Karpas-422 (cell line): Measurements from ENCODE around the gene FREY1. TPM values are rescaled to one million over a fixed set of nuclear protein-coding genes. Genes with fewer than 3 reads are reported as not detected.

ENCODE experiments used
- DNase-seq: peaks from one replicate; pipeline ENCODE4 v3.0.0-alpha.2; 2015
- H2AFZ ChIP-seq: fragments of 200-600 bp; sonication (generic); 2 replicates; pipeline ENCODE4 v1.6.1; 2014; ENCODE audit warnings: antibody characterized with exemption, low read length, mixed read lengths
- H3K27ac ChIP-seq: fragments of 200-600 bp; sonication (generic); 2 replicates; pipeline ENCODE4 v1.5.1; 2014; ENCODE audit warnings: mild to moderate bottlenecking, low read length, moderate library complexity
- H3K27me3 ChIP-seq: fragments of 200-600 bp; sonication (generic); 2 replicates; pipeline ENCODE4 v1.6.1; 2014; ENCODE audit warnings: low read length, mixed read lengths
- H3K36me3 ChIP-seq: fragments of 200-600 bp; sonication (generic); 2 replicates; pipeline ENCODE4 v1.6.1; 2014; ENCODE audit warnings: low read length, mixed read lengths; ENCODE audit not compliant: insufficient read depth
- H3K4me1 ChIP-seq: fragments of 200-600 bp; sonication (generic); 2 replicates; pipeline ENCODE4 v1.6.1; 2014; ENCODE audit warnings: mild to moderate bottlenecking, low read length, mixed read lengths
- H3K4me2 ChIP-seq: fragments of 200-600 bp; sonication (generic); 2 replicates; pipeline ENCODE4 v1.6.1; 2014; ENCODE audit warnings: low read length, low read depth, mild to moderate bottlenecking; ENCODE audit not compliant: poor library complexity, severe bottlenecking
- H3K4me3 ChIP-seq: fragments of 200-600 bp; sonication (generic); 2 replicates; pipeline ENCODE4 v1.5.1; 2014; ENCODE audit warnings: mild to moderate bottlenecking, antibody characterized with exemption, low read length, mixed read lengths
- H3K79me2 ChIP-seq: fragments of 200-600 bp; sonication (generic); 2 replicates; pipeline ENCODE4 v1.6.1; 2014; ENCODE audit warnings: mild to moderate bottlenecking, low read length, mixed read lengths
- H3K9ac ChIP-seq: fragments of 200-600 bp; sonication (generic); 2 replicates; pipeline ENCODE4 v1.6.0; 2014; ENCODE audit warnings: low read length
- H3K9me2 ChIP-seq: fragments of 200-600 bp; sonication (generic), shearing (Covaris generic); replicated peaks from 2 replicates; pipeline ENCODE4 v1.6.0; 2014; ENCODE audit warnings: mild to moderate bottlenecking, low read length, moderate library complexity; ENCODE audit not compliant: insufficient read depth
- H3K9me3 ChIP-seq: fragments of 300-700, 200-600 bp; sonication (generic); 2 replicates; pipeline ENCODE4 v1.6.1; 2014; ENCODE audit warnings: low read length, mixed read lengths
- H4K20me1 ChIP-seq: fragments of 200-600 bp; sonication (generic); 2 replicates; pipeline ENCODE4 v1.6.1; 2014; ENCODE audit warnings: mild to moderate bottlenecking, antibody characterized with exemption, low read length, low read depth; ENCODE audit not compliant: insufficient read depth
- total RNA-seq: library from RNA; depleted of rRNA; stranded (reverse); fragments of >200 nt; shearing (Covaris generic); gene quantifications from 2 replicates; pipeline ENCODE4 v1.2.3, GENCODE V29; 2014; ENCODE audit warnings: low replicate concordance

Gene FREY1
- total RNA-seq, 1 experiment from 2014 or later = 2.3 TPM

GRCh38 chr11:45937916-45938315 lies 30.8 kb upstream of the FREY1 start:
- no peaks in the 10 kb centered on the region for H3K79me2 ChIP-seq
- H3K4me3 ChIP-seq = no peak overlapping the region
- H3K36me3 ChIP-seq = peaks cover 20% of the 10 kb centered on the region
- no peaks in the 10 kb centered on the region for H4K20me1 ChIP-seq
- H3K4me1 ChIP-seq = peaks cover 62% of the 10 kb centered on the region
- H3K27ac ChIP-seq = peak overlapping the region; percentile 80
- H2AFZ ChIP-seq = no peak overlapping the region
- no peaks in the 10 kb centered on the region for H3K27me3 ChIP-seq
- no peak for DNase-seq
- H3K9ac ChIP-seq = peak overlapping the region; percentile 34; the same call in 1 of the 2 replicates
- H3K9me3 ChIP-seq = no peaks in the 10 kb centered on the region
- peak overlapping the region; percentile 77 for H3K4me2 ChIP-seq
- no peaks in the 10 kb centered on the region for H3K9me2 ChIP-seq

- no peak for DNase-seq
- Histone ChIP-seq H4K20me1 (no peaks in the 10 kb centered on the region), H3K4me2 (no peak overlapping the region), H3K36me3 (peaks cover 20% of the 10 kb centered on the region), H3K4me1 (peaks cover 75% of the 10 kb centered on the region), H3K27me3 (no peaks in the 10 kb centered on the region), H3K27ac (peak overlapping the region; percentile 71), H3K9me3 (no peaks in the 10 kb centered on the region), H3K9ac (no peak overlapping the region), H3K4me3 (no peak overlapping the region), H3K9me2 (no peaks in the 10 kb centered on the region), H3K79me2 (no peaks in the 10 kb centered on the region), H2AFZ (no peak overlapping the region)
Measured at GRCh38 chr11:45936511-45937054, 29.5 kb upstream of the FREY1 start.

GRCh38 chr11:45935349-45936064 lies 28.4 kb upstream of the FREY1 start:
- Histone ChIP-seq H4K20me1 (peaks cover under 1% of the 10 kb centered on the region; the same call in 1 of the 2 replicates), H3K27me3 (no peaks in the 10 kb centered on the region), H3K4me1 (peaks cover 86% of the 10 kb centered on the region), H3K27ac (peak overlapping the region; percentile 71), H3K4me3 (no peak overlapping the region), H3K36me3 (peaks cover 20% of the 10 kb centered on the region), H3K9me2 (no peaks in the 10 kb centered on the region), H3K79me2 (no peaks in the 10 kb centered on the region), H2AFZ (no peak overlapping the region), H3K9ac (peak overlapping the region; percentile 9; the same call in 1 of the 2 replicates), H3K9me3 (no peaks in the 10 kb centered on the region), H3K4me2 (no peak overlapping the region)
- peak; percentile 41 for DNase-seq

- no peak overlapping the region for H3K9ac ChIP-seq
- peaks cover 20% of the 10 kb centered on the region for H3K36me3 ChIP-seq
- H3K9me3 ChIP-seq = no peaks in the 10 kb centered on the region
- H3K27ac ChIP-seq = peak overlapping the region; percentile 92
- H3K27me3 ChIP-seq = no peaks in the 10 kb centered on the region
- no peak overlapping the region for H2AFZ ChIP-seq
- H3K79me2 ChIP-seq = no peaks in the 10 kb centered on the region
- peaks cover 4% of the 10 kb centered on the region; the same call in 1 of the 2 replicates for H4K20me1 ChIP-seq
- DNase-seq = no peak
- H3K4me3 ChIP-seq = no peak overlapping the region
- peaks cover 91% of the 10 kb centered on the region for H3K4me1 ChIP-seq
- no peaks in the 10 kb centered on the region for H3K9me2 ChIP-seq
- H3K4me2 ChIP-seq = no peak overlapping the region
Measured at GRCh38 chr11:45934580-45935318, 27.7 kb upstream of the FREY1 start.

- Histone ChIP-seq H4K20me1 (peaks cover 4% of the 10 kb centered on the region; the same call in 1 of the 2 replicates), H3K9ac (peak overlapping the region; percentile 60), H3K79me2 (no peaks in the 10 kb centered on the region), H3K4me2 (peak overlapping the region; percentile 75), H3K9me3 (no peaks in the 10 kb centered on the region), H3K27me3 (no peaks in the 10 kb centered on the region), H3K4me1 (peaks cover 91% of the 10 kb centered on the region), H3K27ac (peak overlapping the region; percentile 92), H3K4me3 (peak overlapping the region; percentile 46), H3K9me2 (no peaks in the 10 kb centered on the region), H2AFZ (no peak overlapping the region), H3K36me3 (peaks cover 20% of the 10 kb centered on the region)
- no peak for DNase-seq
Measured at GRCh38 chr11:45933846-45934579, 26.9 kb upstream of the FREY1 start.

- peak; percentile 83 for DNase-seq
- Histone ChIP-seq H3K36me3 (peaks cover 20% of the 10 kb centered on the region), H3K79me2 (no peaks in the 10 kb centered on the region), H3K9me3 (no peaks in the 10 kb centered on the region), H3K27ac (peak overlapping the region; percentile 92), H3K9ac (peak overlapping the region; percentile 60), H3K27me3 (no peaks in the 10 kb centered on the region), H3K4me1 (peaks cover 87% of the 10 kb centered on the region), H3K4me2 (peak overlapping the region; percentile 75), H3K9me2 (no peaks in the 10 kb centered on the region), H2AFZ (no peak overlapping the region), H4K20me1 (peaks cover 8% of the 10 kb centered on the region), H3K4me3 (peak overlapping the region; percentile 46)
Measured at GRCh38 chr11:45933131-45933831, 26.2 kb upstream of the FREY1 start.

- H3K27ac ChIP-seq = peak overlapping the region; percentile 92
- H4K20me1 ChIP-seq = peaks cover 8% of the 10 kb centered on the region
- peak overlapping the region; percentile 23; the same call in 1 of the 2 replicates for H3K4me3 ChIP-seq
- H3K4me2 ChIP-seq = peak overlapping the region; percentile 75
- no peak for DNase-seq
- H2AFZ ChIP-seq = no peak overlapping the region
- H3K27me3 ChIP-seq = no peaks in the 10 kb centered on the region
- H3K79me2 ChIP-seq = no peaks in the 10 kb centered on the region
- no peaks in the 10 kb centered on the region for H3K9me2 ChIP-seq
- no peaks in the 10 kb centered on the region for H3K9me3 ChIP-seq
- peak overlapping the region; percentile 60 for H3K9ac ChIP-seq
- peaks cover 16% of the 10 kb centered on the region for H3K36me3 ChIP-seq
- H3K4me1 ChIP-seq = peaks cover 82% of the 10 kb centered on the region
Measured at GRCh38 chr11:45932217-45932616, 25.1 kb upstream of the FREY1 start.
